Type B pancreatic cell (in vitro differentiated cells): ENCODE measurements around the gene DNER. TPM values are rescaled to one million over a fixed set of nuclear protein-coding genes. Genes with fewer than 3 reads are reported as not detected.
"Not testable (repeated sequence)": the region's sequence is repeated elsewhere in the genome, so short reads cannot be mapped to it uniquely, and the experiment has no call there.

Experiments used
- DNase-seq: peaks from one replicate; pipeline ENCODE4 v3.0.0; 2021; ENCODE audit warnings: mixed read lengths; ENCODE audit not compliant: unreplicated experiment; ENCODE audit errors: extremely low spot score
- H3K27ac Mint-ChIP-seq: 2 replicates; pipeline ENCODE4 v1.8.0; 2021; ENCODE audit warnings: mild to moderate bottlenecking, mixed read lengths
- H3K27me3 Mint-ChIP-seq: 2 replicates; pipeline ENCODE4 v1.8.0; 2021; ENCODE audit warnings: mixed read lengths
- H3K36me3 Mint-ChIP-seq: 2 replicates; pipeline ENCODE4 v1.8.0; 2021; ENCODE audit warnings: mixed read lengths
- H3K4me1 Mint-ChIP-seq: one replicate; pipeline ENCODE4 v1.8.0; 2021; ENCODE audit warnings: mixed read lengths; ENCODE audit not compliant: unreplicated experiment
- H3K4me3 Mint-ChIP-seq: 2 replicates; pipeline ENCODE4 v1.8.0; 2021; ENCODE audit warnings: mild to moderate bottlenecking, mixed read lengths
- H3K9me3 Mint-ChIP-seq: 2 replicates; pipeline ENCODE4 v1.8.0; 2021; ENCODE audit warnings: mixed read lengths
- CTCF ChIP-seq: fragments of 200-600 bp; sonication (generic); conservative IDR thresholded peaks from 2 replicates; pipeline ENCODE4 v1.5.0; 2021; ENCODE audit warnings: antibody characterized with exemption, mild to moderate bottlenecking
- total RNA-seq: library from RNA; stranded (reverse); gene quantifications from 2 replicates; pipeline ENCODE4 v1.2.1, GENCODE V29; 2021; ENCODE audit warnings: low replicate concordance

DNER gene
- total RNA-seq, 1 donor from 2014 or later, result 15.9 TPM

GRCh38 chr2:229375251-229375650 is 339.1 kb downstream of the DNER start:
- Mint-ChIP-seq H3K4me1 (no peaks in the 10 kb centered on the region), H3K36me3 (peaks cover 3% of the 10 kb centered on the region), H3K4me3 (no peak overlapping the region), H3K27ac (no peak overlapping the region), H3K27me3 (peaks cover 11% of the 10 kb centered on the region), H3K9me3 (peaks cover 4% of the 10 kb centered on the region)
- DNase-seq, result no peak
- no peak for TF ChIP-seq CTCF

GRCh38 chr2:229373311-229373710 is 341.0 kb downstream of the DNER start:
- H3K4me3 Mint-ChIP-seq, H3K4me1 Mint-ChIP-seq, H3K9me3 Mint-ChIP-seq, H3K36me3 Mint-ChIP-seq, H3K27me3 Mint-ChIP-seq, DNase-seq, H3K27ac Mint-ChIP-seq: not testable (repeated sequence)

GRCh38 chr2:229372207-229372606 is 342.1 kb downstream of the DNER start:
- no peaks in the 10 kb centered on the region for H3K36me3 Mint-ChIP-seq
- no peak for TF ChIP-seq CTCF
- H3K4me3 Mint-ChIP-seq, result no peak overlapping the region
- no peaks in the 10 kb centered on the region for H3K4me1 Mint-ChIP-seq
- no peak for DNase-seq
- H3K27me3 Mint-ChIP-seq, result peaks cover 7% of the 10 kb centered on the region
- no peak overlapping the region for H3K27ac Mint-ChIP-seq
- no peaks in the 10 kb centered on the region for H3K9me3 Mint-ChIP-seq

GRCh38 chr2:229371086-229371485 is 343.3 kb downstream of the DNER start:
- Mint-ChIP-seq H3K4me1 (no peaks in the 10 kb centered on the region), H3K4me3 (no peak overlapping the region), H3K9me3 (no peaks in the 10 kb centered on the region), H3K36me3 (no peaks in the 10 kb centered on the region), H3K27ac (no peak overlapping the region), H3K27me3 (peaks cover 7% of the 10 kb centered on the region)
- DNase-seq, result no peak
- no peak for TF ChIP-seq CTCF

- Mint-ChIP-seq H3K4me3 (no peak overlapping the region), H3K27ac (no peak overlapping the region), H3K4me1 (no peaks in the 10 kb centered on the region), H3K27me3 (peaks cover 7% of the 10 kb centered on the region), H3K36me3 (no peaks in the 10 kb centered on the region), H3K9me3 (no peaks in the 10 kb centered on the region)
- no peak for DNase-seq
- no peak for TF ChIP-seq CTCF
These were observed 343.8 kb downstream of the DNER start for GRCh38 chr2:229370509-229370908.

- Mint-ChIP-seq H3K4me3 (no peak overlapping the region), H3K9me3 (no peaks in the 10 kb centered on the region), H3K27ac (no peak overlapping the region), H3K4me1 (no peaks in the 10 kb centered on the region), H3K36me3 (no peaks in the 10 kb centered on the region), H3K27me3 (no peaks in the 10 kb centered on the region)
- no peak for DNase-seq
- no peak for TF ChIP-seq CTCF
These were observed 351.1 kb downstream of the DNER start for GRCh38 chr2:229363185-229363814.
